SK-N-SH treated with all-trans-retinoic acid at 6 μM for 48 hours (cell line): ENCODE measurements around the gene ULK4.

ENCODE experiments used
- ATAC-seq: fragments of 200-7000 bp; cut with Tn5 transposase; 3 replicates; pipeline ENCODE4 v1.9.1; 2020; ENCODE audit warnings: mild to moderate bottlenecking, moderate library complexity
- ARNTL ChIP-seq: fragments of 450-650 bp; formaldehyde crosslinking; IDR thresholded peaks from 2 replicates; pipeline ENCODE4 v1.5.0; 2020; ENCODE audit warnings: low read depth, mild to moderate bottlenecking, moderate library complexity, borderline replicate concordance
- BACH2 ChIP-seq: fragments of 250-450 bp; sonication (Bioruptor Pico); IDR thresholded peaks from 2 replicates; pipeline ENCODE4 v1.9.0; 2021; ENCODE audit warnings: mild to moderate bottlenecking, borderline replicate concordance
- CSDC2 ChIP-seq: fragments of 250-450 bp; sonication (Bioruptor Pico); IDR thresholded peaks from 2 replicates; pipeline ENCODE4 v1.5.0; 2020; ENCODE audit warnings: mild to moderate bottlenecking, moderate library complexity
- ESRRG ChIP-seq: fragments of 250-450 bp; sonication (Bioruptor Pico); IDR thresholded peaks from 2 replicates; pipeline ENCODE4 v1.6.1; 2021; ENCODE audit warnings: mild to moderate bottlenecking
- GLIS3 ChIP-seq: fragments of 250-450 bp; sonication (Bioruptor Pico); IDR thresholded peaks from 2 replicates; pipeline ENCODE4 v1.5.0; 2020; ENCODE audit warnings: mild to moderate bottlenecking, moderate library complexity
- ISL1 ChIP-seq: fragments of 250-450 bp; sonication (Bioruptor Pico); IDR thresholded peaks from 2 replicates; pipeline ENCODE4 v2.1.2; 2022; ENCODE audit warnings: mild to moderate bottlenecking, moderate library complexity
- OSR1 ChIP-seq: fragments of 250-450 bp; sonication (Bioruptor Pico); IDR thresholded peaks from 2 replicates; pipeline ENCODE4 v1.8.0; 2022; ENCODE audit warnings: moderate library complexity, mild to moderate bottlenecking, inconsistent platforms
- PPARA ChIP-seq: fragments of 250-450 bp; sonication (Bioruptor Pico); IDR thresholded peaks from 2 replicates; pipeline ENCODE4 v1.5.0; 2020; ENCODE audit warnings: mild to moderate bottlenecking, borderline replicate concordance
- RARB ChIP-seq: fragments of 250-450 bp; sonication (Bioruptor Pico); IDR thresholded peaks from 2 replicates; pipeline ENCODE4 v1.8.0; 2021; ENCODE audit warnings: mild to moderate bottlenecking, moderate library complexity
- SNAI2 ChIP-seq: fragments of 250-450 bp; sonication (Bioruptor Pico); IDR thresholded peaks from 2 replicates; pipeline ENCODE4 v1.5.0; 2020; ENCODE audit warnings: mild to moderate bottlenecking, moderate library complexity
- TCF4 ChIP-seq: fragments of 250-450 bp; sonication (Bioruptor Pico); IDR thresholded peaks from 2 replicates; pipeline ENCODE4 v1.8.0; 2021; ENCODE audit warnings: mild to moderate bottlenecking, moderate library complexity, borderline replicate concordance
- TOX ChIP-seq: fragments of 250-450 bp; sonication (Bioruptor Pico); IDR thresholded peaks from 2 replicates; pipeline ENCODE4 v1.8.0; 2021; ENCODE audit warnings: mild to moderate bottlenecking, moderate library complexity, borderline replicate concordance
- ZC3H10 ChIP-seq: fragments of 250-450 bp; sonication (Bioruptor Pico); IDR thresholded peaks from 2 replicates; pipeline ENCODE4 v1.5.1; 2021; ENCODE audit warnings: mild to moderate bottlenecking, moderate library complexity
- ZFP3 ChIP-seq: fragments of 250-450 bp; sonication (Bioruptor Pico); IDR thresholded peaks from 2 replicates; pipeline ENCODE4 v1.5.0; 2020; ENCODE audit warnings: mild to moderate bottlenecking, moderate library complexity
- ZFP30 ChIP-seq: fragments of 450-650 bp; formaldehyde crosslinking; IDR thresholded peaks from 2 replicates; pipeline ENCODE4 v1.5.0; 2022; ENCODE audit warnings: mild to moderate bottlenecking, moderate library complexity
- ZNF565 ChIP-seq: fragments of 450-650 bp; formaldehyde crosslinking; conservative IDR thresholded peaks from 2 replicates; pipeline ENCODE4 v1.5.0; 2020; ENCODE audit warnings: low read depth, mild to moderate bottlenecking, moderate library complexity
- ZNF70 ChIP-seq: fragments of 450-650 bp; formaldehyde crosslinking; IDR thresholded peaks from 2 replicates; pipeline ENCODE4 v1.5.0; 2020; ENCODE audit warnings: mild to moderate bottlenecking, moderate library complexity
- ZNF8 ChIP-seq: fragments of 450-650 bp; formaldehyde crosslinking; IDR thresholded peaks from 2 replicates; pipeline ENCODE4 v1.5.0; 2020; ENCODE audit warnings: mild to moderate bottlenecking, moderate library complexity
- TF ChIP-seq, protein P1 (sequence below): fragments of 250-450 bp; sonication (Bioruptor Pico); IDR thresholded peaks from 2 replicates; pipeline ENCODE4 v1.8.0; 2020; ENCODE audit warnings: mild to moderate bottlenecking, moderate library complexity, borderline replicate concordance
- TF ChIP-seq, protein P2 (sequence below): fragments of 250-450 bp; sonication (Bioruptor Pico); IDR thresholded peaks from 2 replicates; pipeline ENCODE4 v1.8.0; 2021; ENCODE audit warnings: low read depth, mild to moderate bottlenecking, moderate library complexity, borderline replicate concordance
- TF ChIP-seq, protein P3 (sequence below): fragments of 250-450 bp; sonication (Bioruptor Pico); IDR thresholded peaks from 2 replicates; pipeline ENCODE4 v1.5.0; 2020; ENCODE audit warnings: mild to moderate bottlenecking, moderate library complexity
- TF ChIP-seq, protein P4 (sequence below): fragments of 250-450 bp; sonication (Bioruptor Pico); IDR thresholded peaks from 2 replicates; pipeline ENCODE4 v1.5.1; 2021; ENCODE audit warnings: mild to moderate bottlenecking, moderate library complexity
- TF ChIP-seq, protein P5 (sequence below): fragments of 250-450 bp; sonication (Bioruptor Pico); IDR thresholded peaks from 2 replicates; pipeline ENCODE4 v1.5.1; 2020; ENCODE audit warnings: low read depth, mild to moderate bottlenecking, moderate library complexity

The ULK4 gene

DNA sequence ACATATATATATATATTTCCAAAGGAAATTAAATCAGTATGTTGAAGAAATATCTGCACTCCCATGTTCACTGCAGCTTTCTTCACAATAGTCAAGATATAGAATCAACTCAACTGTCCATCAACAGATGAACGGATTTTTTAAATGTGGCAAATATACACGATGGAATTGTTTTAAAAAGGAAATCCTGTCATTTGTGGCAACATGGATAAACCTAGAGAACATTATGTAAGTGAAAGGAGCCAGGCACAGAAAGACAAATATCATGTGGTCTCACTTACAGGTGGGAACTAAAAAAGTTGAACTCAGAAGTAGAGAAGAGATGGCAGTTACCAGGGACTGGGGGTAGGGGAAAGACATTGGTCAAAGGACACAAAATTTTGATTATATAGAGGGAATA, 253.7 kb downstream of the ULK4 start:
- TF ChIP-seq, protein P1, sequence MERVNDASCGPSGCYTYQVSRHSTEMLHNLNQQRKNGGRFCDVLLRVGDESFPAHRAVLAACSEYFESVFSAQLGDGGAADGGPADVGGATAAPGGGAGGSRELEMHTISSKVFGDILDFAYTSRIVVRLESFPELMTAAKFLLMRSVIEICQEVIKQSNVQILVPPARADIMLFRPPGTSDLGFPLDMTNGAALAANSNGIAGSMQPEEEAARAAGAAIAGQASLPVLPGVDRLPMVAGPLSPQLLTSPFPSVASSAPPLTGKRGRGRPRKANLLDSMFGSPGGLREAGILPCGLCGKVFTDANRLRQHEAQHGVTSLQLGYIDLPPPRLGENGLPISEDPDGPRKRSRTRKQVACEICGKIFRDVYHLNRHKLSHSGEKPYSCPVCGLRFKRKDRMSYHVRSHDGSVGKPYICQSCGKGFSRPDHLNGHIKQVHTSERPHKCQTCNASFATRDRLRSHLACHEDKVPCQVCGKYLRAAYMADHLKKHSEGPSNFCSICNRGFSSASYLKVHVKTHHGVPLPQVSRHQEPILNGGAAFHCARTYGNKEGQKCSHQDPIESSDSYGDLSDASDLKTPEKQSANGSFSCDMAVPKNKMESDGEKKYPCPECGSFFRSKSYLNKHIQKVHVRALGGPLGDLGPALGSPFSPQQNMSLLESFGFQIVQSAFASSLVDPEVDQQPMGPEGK (CRISPR knock-in tag), result no peak
- TF ChIP-seq ZNF8 (CRISPR knock-in tag), result no peak
- no peak for TF ChIP-seq SNAI2
- no peak for TF ChIP-seq GLIS3 (CRISPR knock-in tag)
- TF ChIP-seq ESRRG (CRISPR knock-in tag), result no peak
- TF ChIP-seq, protein P2, sequence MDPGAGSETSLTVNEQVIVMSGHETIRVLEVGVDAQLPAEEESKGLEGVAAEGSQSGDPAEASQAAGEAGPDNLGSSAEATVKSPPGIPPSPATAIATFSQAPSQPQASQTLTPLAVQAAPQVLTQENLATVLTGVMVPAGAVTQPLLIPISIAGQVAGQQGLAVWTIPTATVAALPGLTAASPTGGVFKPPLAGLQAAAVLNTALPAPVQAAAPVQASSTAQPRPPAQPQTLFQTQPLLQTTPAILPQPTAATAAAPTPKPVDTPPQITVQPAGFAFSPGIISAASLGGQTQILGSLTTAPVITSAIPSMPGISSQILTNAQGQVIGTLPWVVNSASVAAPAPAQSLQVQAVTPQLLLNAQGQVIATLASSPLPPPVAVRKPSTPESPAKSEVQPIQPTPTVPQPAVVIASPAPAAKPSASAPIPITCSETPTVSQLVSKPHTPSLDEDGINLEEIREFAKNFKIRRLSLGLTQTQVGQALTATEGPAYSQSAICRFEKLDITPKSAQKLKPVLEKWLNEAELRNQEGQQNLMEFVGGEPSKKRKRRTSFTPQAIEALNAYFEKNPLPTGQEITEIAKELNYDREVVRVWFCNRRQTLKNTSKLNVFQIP (CRISPR knock-in tag), result no peak
- TF ChIP-seq, protein P3, sequence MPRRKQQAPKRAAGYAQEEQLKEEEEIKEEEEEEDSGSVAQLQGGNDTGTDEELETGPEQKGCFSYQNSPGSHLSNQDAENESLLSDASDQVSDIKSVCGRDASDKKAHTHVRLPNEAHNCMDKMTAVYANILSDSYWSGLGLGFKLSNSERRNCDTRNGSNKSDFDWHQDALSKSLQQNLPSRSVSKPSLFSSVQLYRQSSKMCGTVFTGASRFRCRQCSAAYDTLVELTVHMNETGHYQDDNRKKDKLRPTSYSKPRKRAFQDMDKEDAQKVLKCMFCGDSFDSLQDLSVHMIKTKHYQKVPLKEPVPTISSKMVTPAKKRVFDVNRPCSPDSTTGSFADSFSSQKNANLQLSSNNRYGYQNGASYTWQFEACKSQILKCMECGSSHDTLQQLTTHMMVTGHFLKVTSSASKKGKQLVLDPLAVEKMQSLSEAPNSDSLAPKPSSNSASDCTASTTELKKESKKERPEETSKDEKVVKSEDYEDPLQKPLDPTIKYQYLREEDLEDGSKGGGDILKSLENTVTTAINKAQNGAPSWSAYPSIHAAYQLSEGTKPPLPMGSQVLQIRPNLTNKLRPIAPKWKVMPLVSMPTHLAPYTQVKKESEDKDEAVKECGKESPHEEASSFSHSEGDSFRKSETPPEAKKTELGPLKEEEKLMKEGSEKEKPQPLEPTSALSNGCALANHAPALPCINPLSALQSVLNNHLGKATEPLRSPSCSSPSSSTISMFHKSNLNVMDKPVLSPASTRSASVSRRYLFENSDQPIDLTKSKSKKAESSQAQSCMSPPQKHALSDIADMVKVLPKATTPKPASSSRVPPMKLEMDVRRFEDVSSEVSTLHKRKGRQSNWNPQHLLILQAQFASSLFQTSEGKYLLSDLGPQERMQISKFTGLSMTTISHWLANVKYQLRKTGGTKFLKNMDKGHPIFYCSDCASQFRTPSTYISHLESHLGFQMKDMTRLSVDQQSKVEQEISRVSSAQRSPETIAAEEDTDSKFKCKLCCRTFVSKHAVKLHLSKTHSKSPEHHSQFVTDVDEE (CRISPR knock-in tag), result no peak
- TF ChIP-seq OSR1 (CRISPR knock-in tag), result no peak
- TF ChIP-seq ZNF70 (CRISPR knock-in tag), result no peak
- no peak for TF ChIP-seq TOX (CRISPR knock-in tag)
- TF ChIP-seq ISL1 (CRISPR knock-in tag), result no peak
- no peak for TF ChIP-seq PPARA (CRISPR knock-in tag)
- TF ChIP-seq, protein P4, sequence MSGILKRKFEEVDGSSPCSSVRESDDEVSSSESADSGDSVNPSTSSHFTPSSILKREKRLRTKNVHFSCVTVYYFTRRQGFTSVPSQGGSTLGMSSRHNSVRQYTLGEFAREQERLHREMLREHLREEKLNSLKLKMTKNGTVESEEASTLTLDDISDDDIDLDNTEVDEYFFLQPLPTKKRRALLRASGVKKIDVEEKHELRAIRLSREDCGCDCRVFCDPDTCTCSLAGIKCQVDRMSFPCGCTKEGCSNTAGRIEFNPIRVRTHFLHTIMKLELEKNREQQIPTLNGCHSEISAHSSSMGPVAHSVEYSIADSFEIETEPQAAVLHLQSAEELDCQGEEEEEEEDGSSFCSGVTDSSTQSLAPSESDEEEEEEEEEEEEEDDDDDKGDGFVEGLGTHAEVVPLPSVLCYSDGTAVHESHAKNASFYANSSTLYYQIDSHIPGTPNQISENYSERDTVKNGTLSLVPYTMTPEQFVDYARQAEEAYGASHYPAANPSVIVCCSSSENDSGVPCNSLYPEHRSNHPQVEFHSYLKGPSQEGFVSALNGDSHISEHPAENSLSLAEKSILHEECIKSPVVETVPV (CRISPR knock-in tag), result no peak
- no peak for TF ChIP-seq ZC3H10 (CRISPR knock-in tag)
- no peak for TF ChIP-seq ZFP30 (CRISPR knock-in tag)
- TF ChIP-seq, protein P5, sequence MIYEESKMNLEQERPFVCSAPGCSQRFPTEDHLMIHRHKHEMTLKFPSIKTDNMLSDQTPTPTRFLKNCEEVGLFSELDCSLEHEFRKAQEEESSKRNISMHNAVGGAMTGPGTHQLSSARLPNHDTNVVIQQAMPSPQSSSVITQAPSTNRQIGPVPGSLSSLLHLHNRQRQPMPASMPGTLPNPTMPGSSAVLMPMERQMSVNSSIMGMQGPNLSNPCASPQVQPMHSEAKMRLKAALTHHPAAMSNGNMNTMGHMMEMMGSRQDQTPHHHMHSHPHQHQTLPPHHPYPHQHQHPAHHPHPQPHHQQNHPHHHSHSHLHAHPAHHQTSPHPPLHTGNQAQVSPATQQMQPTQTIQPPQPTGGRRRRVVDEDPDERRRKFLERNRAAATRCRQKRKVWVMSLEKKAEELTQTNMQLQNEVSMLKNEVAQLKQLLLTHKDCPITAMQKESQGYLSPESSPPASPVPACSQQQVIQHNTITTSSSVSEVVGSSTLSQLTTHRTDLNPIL (CRISPR knock-in tag), result no peak
- ATAC-seq, result no peak

DNA sequence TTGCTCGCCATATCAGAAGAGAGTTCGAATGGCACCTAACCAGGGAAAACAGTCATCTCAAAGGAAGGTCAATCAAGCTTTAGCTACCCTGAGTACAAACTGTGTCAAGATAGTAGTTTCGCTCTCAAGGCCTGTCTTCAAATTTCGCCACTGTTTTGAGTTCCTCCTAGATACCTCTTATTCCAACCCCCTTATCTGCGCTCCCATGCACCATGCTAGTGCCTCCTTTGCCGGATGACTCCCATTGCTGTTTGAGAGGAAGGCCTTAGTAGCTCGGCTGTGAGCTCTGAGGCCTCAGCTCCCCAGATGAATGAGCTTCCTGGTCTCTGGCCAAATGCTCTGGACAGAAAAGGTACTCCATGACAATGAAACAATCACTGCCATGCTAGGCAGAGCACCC, 256.0 kb downstream of the ULK4 start:
- ATAC-seq, result no peak
- no peak for TF ChIP-seq ISL1 (CRISPR knock-in tag)
- TF ChIP-seq, protein P5 (CRISPR knock-in tag), result no peak

DNA sequence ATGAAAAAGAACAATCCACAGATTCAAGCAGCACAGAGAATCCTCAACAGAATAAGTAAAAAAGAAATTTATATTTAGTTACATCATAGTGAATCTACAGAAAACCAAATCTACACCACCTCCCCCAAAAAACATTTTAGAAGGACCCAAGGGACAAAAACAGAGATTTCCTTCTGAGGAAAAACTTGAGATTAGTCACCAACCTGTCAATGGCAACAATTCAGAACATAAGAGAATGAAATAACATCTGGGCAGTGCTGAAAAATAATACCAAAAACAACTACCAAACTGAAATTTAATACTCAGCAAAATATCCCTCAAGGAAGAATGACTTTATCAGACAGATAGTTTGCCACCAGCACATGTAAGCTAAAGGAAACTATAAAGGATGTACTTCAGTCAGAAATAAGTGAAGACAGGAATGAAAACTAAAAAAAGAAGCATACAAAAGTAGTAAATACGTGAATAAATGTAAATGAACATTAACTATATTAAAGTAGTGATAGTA, 260.7 kb downstream of the ULK4 start:
- TF ChIP-seq ZC3H10 (CRISPR knock-in tag) (no peak), BACH2 (CRISPR knock-in tag) (no peak), ESRRG (CRISPR knock-in tag) (no peak), ZNF8 (CRISPR knock-in tag) (no peak), GLIS3 (CRISPR knock-in tag) (no peak), SNAI2 (no peak), ZNF565 (CRISPR knock-in tag) (no peak), TCF4 (no peak), CSDC2 (CRISPR knock-in tag) (no peak), RARB (CRISPR knock-in tag) (no peak), ZFP3 (no peak), ARNTL (CRISPR knock-in tag) (no peak)
- TF ChIP-seq, protein P4 (CRISPR knock-in tag), result no peak
- TF ChIP-seq, protein P3 (CRISPR knock-in tag), result no peak
- TF ChIP-seq, all 23 proteins: peak for 0

More for the DNA sequence above, 260.7 kb downstream of the ULK4 start:
- no peak for ATAC-seq
